ENCODE measurements around the gene FBXW9.

GRCh38 chr19:12720851-12721655, 24.6 kb upstream of the FBXW9 start:
- no peak for TF ChIP-seq CTCF (conservative IDR thresholded peaks at IDR 0.05; ENCODE audit: low read depth, low read length)
- TF ChIP-seq EZH2 (IDR thresholded peaks at IDR 0.05; ENCODE audit: borderline replicate concordance, low read depth, low read length, poor library complexity, severe bottlenecking) = no peak
